CD4-positive, alpha-beta T cell treated with Interleukin-1 beta for 1 hour (primary cell): ENCODE data around the gene HOXB2.

ENCODE experiments used
- DNase-seq, 2 donors: peaks; one replicate each; pipeline ENCODE4 v3.0.0-alpha.2; 2020 to 2022

Gene HOXB2

DNA sequence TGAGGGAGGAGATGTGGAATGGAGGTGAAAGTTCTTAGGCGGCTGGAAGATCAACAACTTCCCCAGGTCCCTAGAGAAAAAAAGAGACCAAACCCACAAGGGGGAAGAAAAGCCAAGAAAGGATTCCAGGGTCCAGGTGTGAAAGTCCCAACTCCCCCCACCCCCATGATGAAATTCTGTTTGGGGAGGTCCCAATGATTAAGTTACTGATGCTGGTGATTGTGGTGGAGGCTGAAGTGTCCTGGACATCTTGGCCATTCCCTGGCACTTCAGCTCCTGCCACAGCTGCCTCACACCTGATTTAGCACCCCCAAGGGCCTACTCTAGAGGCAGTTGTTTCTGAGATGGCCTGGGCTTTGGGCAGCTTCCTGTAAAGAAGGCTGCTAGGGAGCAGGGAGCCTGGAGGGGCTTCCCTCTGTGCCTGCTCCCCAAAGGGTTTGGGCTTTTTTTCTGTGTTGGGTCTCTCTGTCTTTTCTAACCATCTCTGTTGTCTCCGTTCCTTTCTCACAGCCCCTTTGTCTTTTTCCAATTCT, 20.2 kb upstream of the HOXB2 start:
- DNase-seq = no peak

DNA sequence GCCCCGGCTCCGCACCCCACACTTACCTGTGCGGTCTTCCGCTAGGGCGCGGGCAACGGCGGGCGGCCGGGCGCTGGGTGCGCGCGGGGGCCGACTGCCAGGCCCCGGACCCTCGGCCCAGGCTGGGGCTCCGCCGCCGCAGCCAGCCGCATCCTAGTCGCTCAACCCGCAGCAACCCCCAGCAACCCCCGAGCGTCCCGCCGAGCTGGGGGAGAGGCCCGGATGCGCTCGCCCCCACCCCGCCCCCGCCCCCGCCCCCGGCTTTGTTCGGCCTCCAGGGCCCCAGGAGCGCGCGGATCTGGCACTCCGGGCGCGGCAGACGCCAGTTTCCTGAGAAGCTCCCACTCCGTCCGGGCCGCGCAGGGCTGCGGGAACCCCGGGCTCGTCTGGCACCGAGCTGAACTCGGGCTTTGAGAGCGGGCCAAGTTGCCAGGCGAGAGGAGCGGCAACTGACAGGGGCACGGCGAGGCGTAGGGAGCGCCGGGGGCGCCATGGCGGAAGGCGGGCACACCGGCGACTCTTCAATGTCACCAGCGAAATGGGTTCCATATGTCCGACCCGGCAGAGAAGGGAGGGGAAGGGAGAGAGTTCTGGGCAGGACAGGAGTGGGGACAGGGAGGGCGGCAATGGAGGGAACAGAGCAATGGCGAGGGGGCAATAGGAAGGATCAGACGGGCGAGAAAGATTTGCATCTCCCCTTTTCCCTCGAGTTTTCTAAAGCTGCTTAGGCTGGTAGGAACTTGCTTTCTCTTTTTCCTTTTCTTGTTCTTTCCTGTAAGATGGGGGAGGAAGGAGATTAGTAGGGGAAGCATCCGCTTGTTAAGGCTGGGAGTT, 19.5 kb upstream of the HOXB2 start:
- no peak for DNase-seq

DNA sequence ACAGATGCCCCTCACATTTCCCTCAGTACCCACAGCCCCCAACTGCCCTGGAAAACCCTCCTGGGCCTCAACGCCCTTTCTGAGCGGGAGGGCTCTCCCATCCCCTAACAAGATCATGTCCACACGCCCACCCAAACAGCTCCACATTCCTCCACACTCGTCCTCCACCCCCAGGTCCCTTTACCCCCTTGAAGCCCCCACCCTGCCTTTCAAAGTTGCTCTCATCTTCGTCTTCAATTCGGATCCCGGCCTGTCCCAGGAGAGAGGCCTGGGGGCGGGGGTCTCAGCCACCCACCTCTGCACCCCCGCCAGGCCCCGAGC, 18.9 kb upstream of the HOXB2 start:
- DNase-seq = no peak

DNA sequence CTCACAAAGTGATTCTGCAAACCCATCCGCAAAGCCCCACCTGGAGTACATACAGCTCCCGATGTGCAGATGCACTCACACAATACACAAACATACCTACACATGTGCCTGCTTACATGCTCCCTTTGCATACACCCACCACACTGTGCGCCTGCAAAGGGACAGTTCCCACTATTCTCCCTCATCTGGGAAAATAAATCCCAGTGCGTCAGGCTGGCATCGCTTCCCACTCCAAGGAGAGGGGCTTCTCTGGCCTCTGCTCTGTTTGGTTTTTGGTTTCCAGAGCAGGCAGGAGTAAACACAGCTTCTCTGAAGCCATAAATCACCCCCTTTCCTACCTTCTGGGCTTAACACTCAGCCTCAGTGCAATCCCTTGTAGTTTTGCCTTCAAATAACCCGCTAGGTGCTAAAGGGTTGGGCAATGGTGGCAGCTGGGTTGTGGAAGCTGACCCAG, 18.5 kb upstream of the HOXB2 start:
- no peak for DNase-seq

DNA sequence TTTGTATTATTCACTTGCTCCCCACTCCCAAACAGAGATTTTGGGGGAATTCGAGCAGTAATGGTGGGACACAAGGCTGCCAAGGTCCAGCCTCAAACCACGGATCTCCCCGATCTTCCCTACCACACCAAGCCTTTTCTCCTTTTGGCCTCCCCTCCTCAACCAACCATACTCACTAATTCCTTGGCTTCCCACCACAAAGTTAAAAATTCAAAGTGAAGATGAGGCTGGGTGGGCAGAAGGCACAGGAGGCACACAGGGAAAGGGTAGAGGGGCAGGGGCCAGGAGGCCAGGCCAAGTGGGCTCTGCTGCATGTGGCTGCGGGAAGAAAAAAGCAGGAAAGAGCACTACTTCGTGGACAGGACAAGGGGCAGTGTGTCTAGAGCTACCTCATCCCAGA, 18.0 kb upstream of the HOXB2 start:
- no peak for DNase-seq

GRCh38 chr17:48561884-48562810, 17.2 kb upstream of the HOXB2 start:
- DNase-seq = no peak

DNA sequence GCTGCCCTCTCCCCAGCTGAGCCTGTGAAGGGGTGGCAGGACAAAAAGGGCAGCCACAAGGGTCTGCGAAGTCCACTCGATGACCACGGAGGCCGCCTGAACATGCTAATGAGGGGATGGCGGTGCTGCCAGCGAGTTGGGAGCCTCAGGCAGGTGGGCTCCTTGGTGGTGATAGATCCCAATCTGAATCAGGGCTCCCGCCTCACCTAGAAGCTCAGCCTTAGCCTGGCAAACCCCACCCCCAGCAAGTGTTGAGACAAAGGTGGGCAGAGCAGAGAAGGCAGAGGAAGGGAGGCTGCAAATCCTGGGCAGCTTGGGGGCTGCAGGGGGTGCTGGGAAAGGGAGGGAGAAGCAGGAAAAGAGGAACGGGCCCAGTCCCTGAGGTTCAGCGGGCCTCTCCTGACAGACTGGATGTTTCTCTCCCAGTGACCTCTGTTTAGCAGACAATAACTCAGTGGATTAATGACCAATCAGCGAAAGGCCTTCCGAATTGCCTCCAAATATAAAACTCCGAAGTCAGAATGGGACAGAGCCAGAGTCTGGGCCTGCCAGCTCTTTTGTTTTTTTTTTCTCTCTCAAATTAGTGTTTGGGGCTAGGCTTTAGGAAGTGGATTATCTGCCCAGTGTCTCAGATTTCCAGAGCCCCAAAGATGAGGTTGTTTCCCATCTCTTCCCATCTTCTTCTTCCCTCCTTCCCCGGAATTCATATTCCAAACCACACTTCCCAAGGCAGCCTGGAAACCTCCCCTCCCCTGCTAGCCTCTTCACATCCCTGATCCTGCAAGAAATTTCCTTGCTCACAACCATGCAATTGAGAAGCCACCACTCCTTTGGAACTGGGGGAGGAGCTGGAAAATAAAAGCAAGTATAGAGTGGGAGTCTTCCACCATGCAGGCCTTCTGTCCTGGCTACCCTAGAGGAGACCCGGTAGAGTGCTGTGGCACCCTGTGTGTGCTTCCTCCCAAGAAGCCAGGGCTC, 15.2 kb upstream of the HOXB2 start:
- DNase-seq = no peak

- no peak for DNase-seq
These were observed 14.4 kb upstream of the HOXB2 start for GRCh38 chr17:48559122-48559839.

DNA sequence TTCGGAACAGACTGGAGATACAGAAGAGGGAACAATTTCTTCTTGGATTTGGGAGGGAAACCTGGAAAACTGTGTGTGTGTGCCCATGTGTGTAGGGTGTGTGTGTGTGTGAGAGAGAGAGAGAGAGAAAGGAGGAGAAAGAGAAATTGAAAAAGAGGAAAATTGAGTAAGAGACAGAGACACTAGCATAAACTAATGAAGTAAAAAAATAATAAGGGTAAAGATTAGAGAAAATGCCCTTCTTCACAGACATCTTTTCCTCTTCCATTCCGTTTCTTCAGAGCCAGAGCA, 13.9 kb upstream of the HOXB2 start:
- DNase-seq = no peak

DNA sequence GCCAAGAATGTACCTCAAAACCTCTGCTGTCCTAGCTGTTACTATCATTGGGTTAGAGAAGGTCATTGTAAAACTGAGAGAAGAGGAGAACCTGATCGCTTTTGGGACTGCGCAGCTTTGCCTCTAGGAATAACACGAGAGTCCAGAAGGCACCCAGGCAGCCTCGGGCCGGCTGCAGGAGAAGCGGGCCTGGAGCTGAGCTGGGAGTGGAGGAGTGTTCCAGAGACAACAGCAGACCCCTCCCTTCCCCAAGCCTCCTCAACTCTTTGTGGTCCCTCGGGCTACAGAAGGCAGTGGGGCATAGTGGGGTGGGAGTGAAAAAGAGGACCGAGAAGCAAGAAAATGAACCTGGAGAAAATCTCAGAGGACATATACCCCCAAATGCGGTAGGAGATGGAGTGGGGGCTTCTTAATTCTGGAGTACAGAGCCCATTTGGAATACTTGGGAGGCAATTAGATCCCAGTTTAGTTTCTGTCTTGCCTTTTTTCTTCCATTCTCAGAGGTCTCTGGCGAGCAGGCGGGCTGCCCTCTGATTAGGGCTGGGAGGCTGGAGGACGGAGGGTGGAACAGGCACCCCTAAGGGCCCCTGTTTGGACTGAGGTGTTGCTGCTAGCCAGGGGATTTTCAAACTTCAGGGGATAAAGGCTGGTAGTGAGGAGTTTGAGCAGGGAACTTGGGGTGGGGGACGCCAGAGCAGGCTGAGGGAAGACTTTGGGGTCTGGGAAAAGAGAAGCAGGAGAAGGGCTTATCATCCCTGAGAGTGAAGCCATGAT, 13.3 kb upstream of the HOXB2 start:
- no peak for DNase-seq

GRCh38 chr17:48556576-48557401, 11.9 kb upstream of the HOXB2 start:
- no peak for DNase-seq

DNA sequence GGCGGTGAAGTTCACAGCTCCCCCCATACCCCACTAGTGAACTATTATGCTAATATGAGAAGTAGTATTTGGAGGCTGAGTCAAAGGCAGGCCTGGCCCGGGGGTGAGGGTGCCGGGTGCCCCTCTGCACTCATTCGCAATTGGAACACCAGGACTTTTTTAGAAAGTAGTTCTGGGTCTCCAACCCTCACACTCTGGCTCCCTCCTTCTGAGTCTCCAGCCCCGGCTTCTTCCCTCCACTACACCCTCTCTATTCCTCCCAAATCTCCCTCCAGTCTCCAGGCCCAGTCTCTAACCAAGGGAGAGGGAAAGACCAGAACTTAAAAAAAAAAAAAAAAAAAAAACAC, 11.3 kb upstream of the HOXB2 start:
- no peak for DNase-seq

- no peak for DNase-seq
These were observed 10.6 kb upstream of the HOXB2 start for GRCh38 chr17:48555258-48556228.

DNA sequence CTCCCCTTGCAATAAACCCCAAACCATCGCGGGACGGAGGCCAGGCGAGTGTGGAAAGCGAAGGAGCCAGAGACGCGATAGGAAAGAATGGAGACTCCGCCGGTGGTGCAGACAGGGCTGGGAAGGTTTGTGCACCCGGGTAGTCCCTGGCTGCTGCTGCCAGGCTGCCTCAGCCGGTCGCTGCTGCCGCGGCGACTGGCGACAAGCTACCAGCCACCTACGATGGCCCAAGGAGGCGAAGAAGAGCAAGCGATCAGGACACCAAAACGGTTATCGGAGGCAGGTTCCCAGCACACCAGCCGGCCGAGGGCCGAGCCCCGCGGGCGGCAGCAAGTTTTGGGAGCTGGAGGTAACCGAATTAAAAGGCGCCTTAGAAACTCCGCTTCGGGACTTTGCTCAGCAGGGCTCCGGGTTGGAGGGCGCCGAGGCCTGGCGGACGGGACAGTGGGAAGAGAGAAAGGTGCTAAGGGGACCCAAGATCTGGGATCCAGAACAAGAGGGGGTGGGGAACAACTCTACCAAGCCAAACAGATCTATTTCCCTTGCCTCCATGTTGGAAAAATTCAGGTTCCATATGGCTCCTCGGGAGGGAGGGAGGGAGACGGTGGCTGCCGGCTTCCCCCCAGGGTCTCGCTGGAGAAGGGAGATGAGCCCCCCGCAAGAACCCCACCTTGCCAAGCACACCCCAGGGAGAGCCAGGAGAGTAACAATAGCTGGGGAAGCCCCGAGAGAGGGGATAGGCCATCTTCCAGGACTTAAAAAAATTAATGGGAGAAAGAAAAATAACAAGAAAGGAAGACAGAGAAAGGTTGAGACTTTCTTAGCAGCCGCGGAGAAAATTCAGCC, 9.7 kb upstream of the HOXB2 start:
- DNase-seq = no peak

GRCh38 chr17:48553826-48554225, 8.9 kb upstream of the HOXB2 start:
- no peak for DNase-seq

- DNase-seq = no peak
These were observed 8.3 kb upstream of the HOXB2 start for GRCh38 chr17:48553190-48553547.

DNA sequence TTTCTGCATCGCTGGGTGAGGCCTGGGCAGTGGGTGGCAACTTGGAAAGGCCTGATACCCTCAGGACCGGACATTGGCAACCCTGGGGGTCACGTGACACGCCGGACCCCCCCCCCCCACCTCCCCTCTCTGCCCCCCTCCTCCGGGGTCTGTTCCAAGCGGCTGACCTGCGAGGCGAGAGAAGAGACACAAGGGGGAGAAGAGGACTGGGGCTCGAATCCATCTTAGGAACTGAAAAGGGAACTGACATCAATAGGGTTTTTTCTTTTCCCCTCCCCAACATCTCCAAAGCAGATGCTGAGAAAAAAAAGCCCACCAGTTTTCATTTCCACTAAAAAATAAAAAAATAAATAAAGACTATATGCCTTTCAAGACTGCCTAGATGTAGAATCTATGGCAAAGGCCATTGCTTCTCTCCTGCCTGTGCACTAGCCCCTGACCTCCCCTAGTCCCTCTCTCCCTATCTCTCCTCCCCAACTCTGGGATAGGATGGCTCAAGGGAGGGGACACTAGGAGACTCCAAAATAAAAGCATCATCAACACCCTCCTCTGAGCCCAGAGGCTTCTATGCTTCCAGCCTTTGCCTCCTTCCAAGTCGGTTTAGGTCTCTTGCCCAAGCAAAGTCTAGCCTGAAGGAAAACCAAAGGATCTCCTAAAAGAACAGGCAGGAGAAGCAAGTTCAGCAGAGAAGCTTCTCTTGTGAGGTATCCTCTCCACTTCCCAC, 7.7 kb upstream of the HOXB2 start:
- no peak for DNase-seq
